ENCODE measurements around the gene CPB2.

- TF ChIP-seq, protein P1, sequence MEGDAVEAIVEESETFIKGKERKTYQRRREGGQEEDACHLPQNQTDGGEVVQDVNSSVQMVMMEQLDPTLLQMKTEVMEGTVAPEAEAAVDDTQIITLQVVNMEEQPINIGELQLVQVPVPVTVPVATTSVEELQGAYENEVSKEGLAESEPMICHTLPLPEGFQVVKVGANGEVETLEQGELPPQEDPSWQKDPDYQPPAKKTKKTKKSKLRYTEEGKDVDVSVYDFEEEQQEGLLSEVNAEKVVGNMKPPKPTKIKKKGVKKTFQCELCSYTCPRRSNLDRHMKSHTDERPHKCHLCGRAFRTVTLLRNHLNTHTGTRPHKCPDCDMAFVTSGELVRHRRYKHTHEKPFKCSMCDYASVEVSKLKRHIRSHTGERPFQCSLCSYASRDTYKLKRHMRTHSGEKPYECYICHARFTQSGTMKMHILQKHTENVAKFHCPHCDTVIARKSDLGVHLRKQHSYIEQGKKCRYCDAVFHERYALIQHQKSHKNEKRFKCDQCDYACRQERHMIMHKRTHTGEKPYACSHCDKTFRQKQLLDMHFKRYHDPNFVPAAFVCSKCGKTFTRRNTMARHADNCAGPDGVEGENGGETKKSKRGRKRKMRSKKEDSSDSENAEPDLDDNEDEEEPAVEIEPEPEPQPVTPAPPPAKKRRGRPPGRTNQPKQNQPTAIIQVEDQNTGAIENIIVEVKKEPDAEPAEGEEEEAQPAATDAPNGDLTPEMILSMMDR (IDR thresholded peaks at IDR 0.05; ENCODE audit: low read depth, low read length, missing input control), result no peak
- no peak for TF ChIP-seq ATF3 (IDR thresholded peaks at IDR 0.05)
- TF ChIP-seq SP1 (IDR thresholded peaks at IDR 0.05), result no peak
- no peak for TF ChIP-seq TAF1 (conservative IDR thresholded peaks at IDR 0.05)
- TF ChIP-seq MAX (IDR thresholded peaks at IDR 0.05), result no peak
- no peak for TF ChIP-seq YY1 (IDR thresholded peaks at IDR 0.05)
- TF ChIP-seq RAD21 (IDR thresholded peaks at IDR 0.05), result no peak
- no peak for TF ChIP-seq EGR1 (IDR thresholded peaks at IDR 0.05; ENCODE audit: low read depth in 2 of 2)
- TF ChIP-seq ZBTB33 (IDR thresholded peaks at IDR 0.05), result no peak
- TF ChIP-seq JUND (IDR thresholded peaks at IDR 0.05), result no peak
These were observed 47.9 kb upstream of the CPB2 start for GRCh38 chr13:46152627-46153328.

Data from liver (tissue), 3 donors.